Bone marrow (tissue), 2 donors: ENCODE data around the gene EZH1.

ENCODE experiments used
- DNase-seq, 2 donors: peaks; one replicate each; lab custom pipeline; 2025; lab: John Stamatoyannopoulos, UW

The EZH1 gene

DNA sequence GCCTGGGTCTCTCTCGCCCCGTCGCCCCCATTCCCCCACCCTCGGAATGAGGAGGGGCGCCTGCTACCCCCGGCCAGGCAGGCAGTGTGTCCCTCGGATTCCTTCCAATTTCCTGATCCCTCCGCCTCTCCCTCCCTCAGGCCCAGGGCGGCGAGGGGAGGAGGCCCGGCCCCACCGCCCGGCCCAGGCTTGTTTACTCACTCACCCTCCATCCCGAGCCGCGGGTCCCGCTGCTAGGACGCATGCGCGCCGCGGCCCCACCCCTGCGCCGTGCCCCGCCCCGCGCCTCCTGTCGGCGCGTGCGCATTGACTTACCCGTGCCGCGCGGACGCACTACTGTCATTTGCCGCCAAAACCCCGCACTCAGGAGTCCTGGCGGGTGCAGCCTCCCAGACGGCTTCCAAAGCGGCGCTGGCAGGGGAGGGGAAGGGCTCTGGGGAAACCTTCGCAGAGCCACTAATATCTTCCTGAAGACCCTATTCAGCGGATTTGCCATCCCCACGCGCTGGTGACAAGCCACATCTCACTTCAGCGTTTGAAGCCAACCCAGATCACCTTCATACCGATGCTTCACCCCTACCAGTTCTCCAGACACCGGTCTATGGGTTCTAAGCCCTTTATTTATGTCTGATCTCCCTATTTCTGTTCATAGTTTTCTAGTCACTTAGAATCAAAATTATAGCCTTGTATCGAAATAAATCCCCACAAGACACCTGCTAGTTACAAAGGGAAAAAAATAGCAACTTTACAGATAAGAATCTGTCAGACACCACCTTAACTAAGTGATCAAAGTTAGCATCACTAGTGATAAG is at the start of gene EZH1:
EZH1 (minus strand) TSS at position 235 of the 812 bp plus-strand sequence. CDS start 16,099 bp downstream, outside the sequence.
- DNase-seq, result peak; percentile 69 to 87

DNA sequence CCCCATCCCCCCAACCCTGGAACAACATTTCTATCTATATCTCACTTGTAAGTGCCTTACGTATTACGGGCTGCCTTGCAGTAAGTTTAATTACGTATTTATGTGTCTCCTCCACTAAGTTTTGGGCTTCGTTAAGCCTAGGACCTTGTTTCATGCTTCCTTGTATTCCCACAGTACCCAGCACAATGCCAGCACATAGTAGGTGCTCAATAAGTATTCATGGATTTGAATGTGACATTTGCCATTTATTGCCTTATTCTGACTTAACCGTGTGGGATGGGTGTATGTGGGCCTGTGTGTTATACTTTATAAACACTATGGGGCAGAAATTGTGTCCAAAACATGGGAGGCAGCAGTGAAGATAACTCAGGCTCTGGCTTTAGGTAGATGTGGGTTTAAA is 47.7 kb upstream of the EZH1 start:
- DNase-seq, result no peak

DNA sequence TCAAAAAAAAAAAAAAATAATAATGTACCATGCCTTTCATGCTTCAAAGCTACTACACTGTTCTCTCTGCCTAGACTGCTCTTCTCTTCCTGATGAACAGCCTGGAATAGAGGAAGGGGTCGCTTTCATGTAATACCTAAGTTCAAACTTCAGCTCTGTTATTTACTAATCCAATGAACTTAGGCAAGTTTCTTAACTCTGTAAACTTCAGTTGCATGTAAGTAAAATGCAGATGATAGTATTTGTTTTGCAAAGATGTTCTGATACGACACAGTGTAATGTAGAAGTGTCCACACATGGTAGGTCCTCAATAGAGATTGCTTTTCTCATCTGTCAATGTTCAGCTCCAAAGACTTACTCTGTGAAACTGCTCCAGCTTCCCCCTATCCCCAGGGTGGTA is 47.1 kb upstream of the EZH1 start:
- DNase-seq, result no peak

DNA sequence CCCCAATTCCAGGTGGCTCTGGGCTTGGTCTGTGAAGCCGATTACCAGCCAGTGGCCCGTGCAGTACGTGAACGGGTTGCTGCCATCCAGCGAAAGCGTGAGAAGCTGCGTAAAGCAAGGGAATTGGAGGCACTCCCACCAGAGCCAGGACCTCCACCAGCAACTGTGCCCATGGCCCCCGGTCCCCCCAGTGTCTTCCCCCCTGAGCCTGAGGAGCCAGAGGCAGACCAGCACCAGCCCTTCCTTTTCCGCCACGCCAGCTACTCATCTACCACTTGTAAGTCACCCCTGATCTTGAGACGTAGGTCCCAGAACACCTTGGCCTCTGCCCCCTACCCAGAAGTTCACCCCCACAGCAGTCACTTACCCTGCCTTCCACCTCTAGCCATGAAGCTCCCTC is 42.4 kb upstream of the EZH1 start:
- no peak for DNase-seq

DNA sequence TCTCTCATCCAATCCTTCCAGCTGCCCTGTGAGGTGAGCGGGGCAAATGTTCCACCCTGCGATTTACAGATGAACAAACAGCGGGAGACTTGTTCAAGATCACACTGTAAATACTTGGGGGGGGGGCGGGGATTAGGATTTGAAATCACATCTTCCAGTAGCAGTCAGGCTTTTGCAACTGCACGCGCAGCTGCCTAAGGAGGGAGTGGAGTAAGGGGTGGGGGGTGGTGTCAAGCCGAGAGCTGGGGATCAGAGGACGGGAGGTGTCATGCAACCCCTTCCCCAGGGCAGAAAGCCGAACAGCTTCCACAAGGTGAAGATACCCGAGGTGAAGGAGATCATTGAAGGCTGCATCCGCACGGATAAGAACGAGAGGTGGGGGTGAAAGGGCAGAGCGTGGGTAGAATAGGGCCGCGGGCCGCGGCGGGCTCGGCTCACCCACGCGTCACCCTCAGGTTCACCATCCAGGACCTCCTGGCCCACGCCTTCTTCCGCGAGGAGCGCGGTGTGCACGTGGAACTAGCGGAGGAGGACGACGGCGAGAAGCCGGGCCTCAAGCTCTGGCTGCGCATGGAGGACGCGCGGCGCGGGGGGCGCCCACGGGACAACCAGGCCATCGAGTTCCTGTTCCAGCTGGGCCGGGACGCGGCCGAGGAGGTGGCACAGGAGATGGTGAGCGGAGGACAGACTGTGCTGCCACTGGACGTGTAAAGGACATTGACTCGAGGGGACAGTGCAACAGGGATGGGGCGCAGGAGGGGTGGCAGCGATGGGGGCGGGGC is 40.2 kb upstream of the EZH1 start:
- DNase-seq, result no peak

DNA sequence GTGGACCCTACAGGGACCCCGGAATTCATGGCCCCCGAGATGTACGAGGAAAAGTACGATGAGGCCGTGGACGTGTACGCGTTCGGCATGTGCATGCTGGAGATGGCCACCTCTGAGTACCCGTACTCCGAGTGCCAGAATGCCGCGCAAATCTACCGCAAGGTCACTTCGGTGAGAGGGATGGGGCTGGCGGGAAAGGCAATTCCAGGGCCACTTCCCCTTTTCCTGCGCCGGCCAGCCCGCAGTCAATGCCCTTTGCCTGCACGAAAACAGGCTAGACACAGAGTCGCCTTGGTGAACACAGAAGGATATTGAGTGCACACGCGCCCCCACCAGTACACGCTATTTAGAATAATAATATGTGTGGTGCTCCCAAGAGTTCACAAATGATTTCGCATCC is 39.6 kb upstream of the EZH1 start:
- no peak for DNase-seq

DNA sequence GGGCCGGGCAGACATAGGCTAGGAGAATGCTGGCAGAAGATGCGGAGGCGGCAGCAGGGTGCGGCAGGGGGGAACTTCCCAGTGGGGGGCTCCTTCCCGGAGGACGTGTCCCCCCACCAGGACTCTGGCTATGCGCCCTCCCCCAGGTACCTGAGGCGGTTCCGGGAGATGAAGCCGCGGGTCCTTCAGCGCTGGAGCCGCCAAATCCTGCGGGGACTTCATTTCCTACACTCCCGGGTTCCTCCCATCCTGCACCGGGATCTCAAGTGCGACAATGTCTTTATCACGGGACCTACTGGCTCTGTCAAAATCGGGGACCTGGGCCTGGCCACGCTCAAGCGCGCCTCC is 38.9 kb upstream of the EZH1 start:
- no peak for DNase-seq

DNA sequence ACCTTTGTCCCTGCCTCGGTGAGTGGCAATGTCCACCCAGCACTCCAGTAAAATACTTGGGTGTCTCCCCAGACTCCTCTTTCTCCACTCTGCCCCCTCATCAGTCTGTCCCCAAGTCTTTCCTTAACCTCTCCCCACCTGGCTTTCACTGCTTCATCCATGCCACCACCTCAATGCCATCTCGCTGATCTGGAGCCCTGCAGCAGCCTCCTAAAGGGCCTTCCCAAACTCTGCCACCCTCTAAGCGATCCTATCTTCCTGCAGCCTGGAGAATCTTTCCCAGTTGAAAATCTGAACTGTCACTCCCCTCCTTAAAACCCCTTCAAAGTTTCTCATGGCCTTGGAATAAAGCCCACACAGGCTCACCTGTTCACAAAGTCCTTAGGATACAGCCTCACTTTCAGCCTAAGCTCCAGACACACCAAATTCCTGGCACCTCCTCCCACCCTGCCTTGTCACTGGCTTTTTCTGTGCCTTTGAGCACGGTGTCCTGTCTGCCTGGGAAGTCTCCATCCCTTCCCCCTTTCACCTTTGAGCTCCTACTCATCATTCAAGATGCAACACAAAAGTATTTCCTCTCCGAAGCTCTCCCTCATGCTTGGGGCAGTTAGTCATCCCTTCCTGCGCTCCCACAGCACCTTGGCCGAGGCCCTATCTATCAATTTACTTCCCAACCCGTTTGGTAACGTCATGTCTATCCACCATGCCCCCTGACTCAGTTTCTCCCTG is 38.4 kb upstream of the EZH1 start:
- DNase-seq, result no peak

DNA sequence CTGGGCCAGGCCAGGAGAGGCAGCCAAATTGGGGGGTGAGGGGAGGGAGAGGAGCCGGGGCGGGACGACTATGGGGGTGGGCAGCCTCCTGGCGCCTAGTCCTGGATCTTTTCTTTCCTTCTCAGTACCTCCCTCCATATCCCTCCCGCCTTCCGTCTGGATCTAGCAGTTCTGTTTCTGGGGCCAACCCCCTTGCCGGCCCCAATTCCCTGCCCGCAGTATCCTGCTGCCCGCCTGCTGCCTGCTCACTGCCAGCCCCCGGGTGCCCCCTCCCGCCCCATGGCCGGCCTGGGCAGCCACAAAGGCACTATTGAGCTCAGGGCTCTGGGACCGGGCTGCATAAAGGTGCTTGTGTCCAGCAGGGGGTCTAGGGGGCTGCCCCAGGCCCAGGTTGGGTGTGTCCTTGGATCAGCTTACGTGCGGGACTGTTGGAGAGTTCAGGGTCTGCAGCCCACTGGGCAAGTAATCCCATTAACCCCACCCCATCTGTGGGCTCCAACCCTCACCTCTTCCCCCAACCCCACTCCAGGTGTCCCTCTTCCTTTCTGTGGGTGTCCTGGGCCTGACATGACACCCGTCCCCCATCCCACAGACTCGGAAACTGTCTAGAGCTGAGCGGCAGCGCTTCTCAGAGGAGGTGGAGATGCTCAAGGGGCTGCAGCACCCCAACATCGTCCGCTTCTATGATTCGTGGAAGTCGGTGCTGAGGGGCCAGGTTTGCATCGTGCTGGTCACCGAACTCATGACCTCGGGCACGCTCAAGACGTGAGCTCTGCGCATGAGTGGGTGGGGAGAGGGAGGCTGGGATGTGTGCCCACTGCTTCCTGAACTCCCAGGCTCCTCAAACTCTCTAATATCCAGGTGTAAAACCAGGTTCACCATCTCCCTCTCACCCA is 37.6 kb upstream of the EZH1 start:
- DNase-seq, result no peak

DNA sequence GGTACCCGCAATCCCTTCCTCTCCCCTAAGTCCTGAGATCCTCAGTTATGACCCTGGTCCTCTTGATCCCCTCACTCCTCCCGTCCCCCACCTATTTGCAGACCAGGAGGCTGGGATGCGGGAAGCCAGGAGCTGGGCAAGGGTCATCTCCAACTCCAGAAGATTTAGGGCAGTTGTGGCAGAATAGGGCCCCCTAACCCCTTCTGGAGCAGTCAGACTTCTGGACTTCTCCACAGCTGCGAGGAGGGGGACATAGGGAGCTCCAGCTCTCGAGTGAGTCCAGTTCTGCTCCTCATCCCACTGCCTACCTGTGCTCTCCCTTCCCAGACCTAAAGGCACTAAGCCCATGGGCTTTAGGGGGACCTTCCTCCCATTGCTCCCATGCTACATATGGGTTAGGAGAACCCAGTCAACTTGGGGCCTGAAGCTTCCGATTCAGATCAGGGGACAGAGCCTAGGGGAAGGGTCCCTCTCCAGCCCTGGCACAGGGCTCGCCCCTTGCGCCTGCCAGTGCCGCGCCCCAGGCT is 36.9 kb upstream of the EZH1 start:
- no peak for DNase-seq

DNA sequence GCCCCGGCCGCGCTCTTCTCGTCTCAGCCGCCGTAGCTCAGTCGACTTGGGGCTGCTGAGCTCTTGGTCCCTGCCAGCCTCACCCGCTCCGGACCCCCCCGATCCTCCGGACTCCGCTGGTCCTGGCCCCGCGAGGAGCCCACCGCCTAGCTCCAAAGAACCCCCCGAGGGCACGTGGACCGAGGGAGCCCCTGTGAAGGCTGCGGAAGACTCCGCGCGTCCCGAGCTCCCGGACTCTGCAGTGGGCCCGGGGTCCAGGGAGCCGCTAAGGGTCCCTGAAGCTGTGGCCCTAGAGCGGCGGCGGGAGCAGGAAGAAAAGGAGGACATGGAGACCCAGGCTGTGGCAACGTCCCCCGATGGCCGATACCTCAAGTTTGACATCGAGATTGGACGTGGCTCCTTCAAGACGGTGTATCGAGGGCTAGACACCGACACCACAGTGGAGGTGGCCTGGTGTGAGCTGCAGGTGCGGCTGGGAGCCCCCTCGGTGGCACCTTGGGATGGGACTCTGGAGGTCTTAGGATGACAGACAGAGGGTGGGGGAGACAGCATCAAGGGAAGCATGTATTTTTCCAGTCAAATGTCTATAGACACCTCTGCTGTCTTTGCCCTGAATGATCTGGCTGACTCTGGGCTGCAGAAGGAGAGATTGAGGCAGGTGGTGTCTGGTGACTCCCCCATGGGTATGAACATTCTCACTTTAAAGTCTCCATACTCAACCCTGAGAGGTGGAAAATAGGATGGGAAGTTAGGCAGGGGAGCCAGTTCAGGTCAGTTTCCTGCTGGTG is 36.2 kb upstream of the EZH1 start:
- no peak for DNase-seq

DNA sequence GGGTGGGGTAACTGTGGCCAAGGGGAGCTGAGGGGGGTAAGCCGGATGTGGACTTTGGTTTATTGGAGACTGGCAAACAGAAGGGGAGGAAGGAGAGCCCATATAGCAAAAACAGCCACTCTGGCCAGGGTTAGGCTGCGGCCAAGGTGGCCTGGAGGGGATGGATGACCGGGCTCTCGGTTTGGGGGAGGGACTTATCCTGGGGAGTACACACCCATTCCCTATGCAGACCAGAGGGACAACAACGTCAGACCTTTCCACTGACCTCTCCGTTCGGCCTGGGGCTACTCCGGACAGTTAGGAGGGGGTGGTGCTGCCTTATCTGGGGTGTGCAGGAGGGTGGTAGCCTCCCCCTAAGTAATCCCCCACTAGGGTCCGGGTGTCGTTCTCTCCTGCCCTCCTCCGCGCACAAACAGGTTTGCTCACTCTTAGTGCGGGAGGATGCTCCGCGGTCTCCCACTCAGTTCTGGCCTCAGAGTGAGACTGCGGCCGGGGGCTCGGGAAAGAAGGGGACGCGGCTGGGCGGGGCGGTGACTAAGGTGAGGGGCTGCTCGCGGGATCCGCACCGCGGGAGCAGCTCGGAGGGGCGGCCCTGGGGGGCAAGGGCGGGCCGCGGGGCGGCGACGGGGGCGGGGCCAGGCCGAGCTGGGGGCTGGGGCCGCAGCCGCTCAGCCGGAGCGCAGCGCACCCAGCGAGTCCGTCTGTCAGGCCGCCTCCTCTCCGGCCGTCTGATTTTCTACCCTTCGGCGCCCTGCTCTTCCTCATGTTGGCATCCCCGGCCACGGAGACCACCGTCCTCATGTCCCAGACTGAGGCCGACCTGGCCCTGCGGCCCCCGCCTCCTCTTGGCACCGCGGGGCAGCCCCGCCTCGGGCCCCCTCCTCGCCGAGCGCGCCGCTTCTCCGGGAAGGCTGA is 35.4 kb upstream of the EZH1 start, which contains the start of gene WNK4:
WNK4 (plus strand) TSS at position 675 of the 915 bp plus-strand sequence; CDS start at position 764, 89 bp downstream.
- DNase-seq, result no peak

DNA sequence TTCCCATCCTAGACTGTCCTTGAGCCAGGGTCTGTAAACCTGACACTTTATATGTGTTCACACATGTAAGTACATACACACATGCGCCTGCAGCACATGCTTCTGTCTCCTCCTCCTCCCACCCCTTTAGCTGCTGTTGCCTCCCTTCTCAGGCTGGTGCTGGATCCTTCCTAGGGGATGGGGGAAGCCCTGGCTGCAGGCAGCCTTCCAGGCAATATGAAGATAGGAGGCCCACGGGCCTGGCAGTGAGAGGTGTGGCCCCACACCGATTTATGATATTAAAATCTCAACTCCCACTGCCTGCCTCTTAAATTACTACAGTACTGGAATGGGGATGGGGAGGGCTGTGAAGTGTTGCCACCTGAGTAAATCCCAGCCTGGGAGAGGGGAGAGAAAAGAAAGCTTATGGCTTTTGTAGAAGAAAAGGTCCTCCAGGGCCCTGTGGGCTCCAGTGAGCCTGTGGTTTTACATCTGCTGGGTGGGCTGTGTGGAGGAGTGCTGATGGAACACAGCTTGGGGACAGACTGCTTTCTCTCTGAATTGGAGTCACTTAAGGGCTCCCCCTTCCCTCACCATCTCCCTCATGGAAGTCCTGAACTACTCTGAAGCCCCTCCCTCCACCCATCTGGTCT is 34.6 kb upstream of the EZH1 start:
- DNase-seq, result no peak

DNA sequence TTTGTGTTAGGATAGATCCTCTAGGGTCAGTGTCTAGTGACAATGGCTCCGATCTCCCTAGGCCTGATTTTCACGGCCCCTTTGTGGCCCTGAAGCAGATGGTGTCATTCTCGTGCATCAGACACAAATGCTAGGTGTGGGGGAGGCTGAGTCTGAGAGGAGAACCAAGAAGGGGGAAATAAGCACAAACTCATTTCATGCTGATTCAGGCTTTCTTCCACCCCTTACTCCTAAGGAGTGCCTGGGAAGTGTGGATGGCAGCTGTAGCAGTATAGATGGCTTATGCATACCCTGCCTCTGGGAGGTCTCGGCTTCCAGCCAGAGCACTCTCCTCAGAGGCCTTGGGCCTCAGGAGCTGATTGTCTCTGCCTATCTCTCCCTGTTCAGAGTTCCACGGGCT is 33.7 kb upstream of the EZH1 start:
- DNase-seq, result no peak

DNA sequence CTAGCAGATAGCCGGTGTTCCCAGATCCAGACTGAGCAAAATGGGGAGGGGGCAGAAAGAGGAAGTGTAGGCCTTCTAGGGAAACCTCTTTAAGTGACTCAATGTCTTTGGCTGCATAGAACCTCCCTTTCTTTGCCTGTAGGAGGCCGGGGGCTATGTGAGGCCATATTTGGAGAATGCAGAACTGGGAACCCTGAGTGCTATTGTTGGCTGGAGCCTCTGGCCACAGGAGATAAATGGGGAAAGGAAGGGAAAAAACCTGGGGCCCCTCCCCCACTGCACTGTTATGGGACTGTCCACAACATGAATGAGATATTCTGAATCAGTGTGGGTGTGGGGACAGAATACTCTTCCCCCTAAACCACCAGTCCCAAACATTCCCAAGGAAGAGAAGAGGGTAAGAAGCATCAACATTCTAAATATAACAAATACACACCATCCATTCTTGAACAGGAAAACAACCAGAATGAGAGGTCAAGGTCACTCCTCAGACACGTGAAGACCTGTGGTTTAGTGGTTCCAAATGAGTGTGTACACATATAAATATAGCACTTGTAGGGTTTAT is 30.8 kb upstream of the EZH1 start:
- DNase-seq, result no peak

DNA sequence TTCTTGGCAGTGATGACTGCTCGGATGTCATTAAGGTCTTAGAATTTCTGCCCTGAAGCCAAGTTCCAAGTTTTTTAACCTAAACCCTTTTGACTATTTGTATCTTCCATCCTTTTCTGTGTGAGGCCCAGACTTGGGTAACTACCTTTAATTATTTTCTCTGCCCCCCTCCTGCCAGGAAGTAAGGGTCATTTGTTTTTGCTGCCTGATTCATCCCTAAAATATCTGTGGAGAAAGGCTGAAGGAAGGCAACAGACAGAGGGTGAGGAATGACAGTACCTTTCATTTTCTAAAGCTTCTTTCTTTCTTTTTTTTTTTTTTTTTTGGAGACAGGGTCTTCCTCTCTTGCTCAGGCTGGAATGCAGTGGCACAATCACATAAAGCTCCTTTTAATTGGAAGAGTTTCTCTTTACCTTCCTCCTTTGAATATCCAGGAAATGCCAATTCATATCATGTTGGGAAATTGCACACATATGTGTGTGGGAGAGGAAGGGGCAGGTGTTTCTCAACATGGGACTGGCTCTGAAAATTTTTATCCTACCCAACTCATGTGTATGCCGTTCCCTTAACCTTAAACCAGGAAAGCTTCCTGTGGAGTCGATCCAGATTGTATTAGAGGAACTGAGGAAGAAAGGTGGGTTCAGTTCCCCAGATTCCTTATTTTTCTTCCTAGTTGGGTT is 29.4 kb upstream of the EZH1 start:
- DNase-seq, result no peak

DNA sequence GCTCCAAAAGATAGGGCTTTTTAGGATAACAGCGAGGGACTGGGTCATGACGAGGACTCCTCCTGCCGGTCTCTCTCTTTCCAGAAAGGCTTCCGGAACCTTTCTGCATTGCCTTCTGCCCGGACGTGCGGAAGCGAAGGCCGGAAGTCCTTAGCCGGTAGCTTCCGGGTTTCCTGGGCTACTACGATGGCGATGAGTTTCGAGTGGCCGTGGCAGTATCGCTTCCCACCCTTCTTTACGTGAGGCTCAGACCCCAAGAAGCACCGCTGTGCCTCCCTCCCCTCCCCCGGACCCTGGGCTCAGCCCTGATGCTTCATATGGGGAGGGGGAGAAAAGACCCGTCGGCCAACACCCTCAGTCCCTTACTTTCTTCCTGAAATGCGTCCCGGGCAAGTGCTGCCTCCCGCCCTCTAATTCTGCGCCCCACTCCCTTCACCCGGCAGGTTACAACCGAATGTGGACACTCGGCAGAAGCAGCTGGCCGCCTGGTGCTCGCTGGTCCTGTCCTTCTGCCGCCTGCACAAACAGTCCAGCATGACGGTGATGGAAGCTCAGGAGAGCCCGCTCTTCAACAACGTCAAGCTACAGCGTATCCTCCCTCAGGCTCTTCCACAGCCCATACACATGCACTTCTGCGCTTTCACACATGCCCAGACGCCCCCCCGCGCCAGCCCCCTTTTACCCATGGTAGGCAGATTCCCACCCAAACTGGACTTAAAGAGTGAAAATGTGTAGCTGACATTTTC is 28.6 kb upstream of the EZH1 start, which contains the start of gene VPS25:
VPS25 (plus strand) TSS at position 160 of the 746 bp plus-strand sequence; CDS start at position 187, 27 bp downstream.
- peak; percentile 20 to 86 for DNase-seq
